GM12878 (cell line): ENCODE measurements around the gene APOM. TPM values are rescaled to one million over a fixed set of nuclear protein-coding genes. Genes with fewer than 3 reads are reported as not detected.
A peak's percentile ranks its signal among the peaks of the same experiment; 100 is the strongest.

ENCODE experiments used
- ATAC-seq: fragments of 200-7000 bp; cut with Tn5 transposase; 3 replicates; pipeline ENCODE4 v1.9.1; 2020; ENCODE audit warnings: mild to moderate bottlenecking, moderate library complexity
- BruUV-seq: library from RNA; stranded (reverse); fragments of 400-500 nt; replicated peaks from 2 replicates; lab custom pipeline; 2021; lab: Mats Ljungman, UMichigan
- CTCF ChIA-PET: fragments of 300-600 bp; sonication (Branson Sonifier 250); formaldehyde crosslinking; extraction: SDS; loops from one replicate; lab custom pipeline; 2021; ENCODE audit warnings: inconsistent platforms; lab: Yijun Ruan, JAX
- POLR2A ChIA-PET: fragments of 350-600 bp; formaldehyde crosslinking; extraction: SDS; loops from one replicate; lab custom pipeline; 2021; ENCODE audit warnings: inconsistent platforms; lab: Charles Lee
- RAD21 ChIA-PET: fragments of 300-600 bp; sonication (Branson Sonifier 250); formaldehyde crosslinking; loops from one replicate; lab custom pipeline; 2023; ENCODE audit warnings: antibody characterized with exemption; ENCODE audit not compliant: unreplicated experiment; lab: Charles Lee
- SMC1A ChIA-PET: fragments of 300-600 bp; sonication (Branson Sonifier 250); formaldehyde crosslinking; loops from one replicate; lab custom pipeline; 2023; ENCODE audit not compliant: unreplicated experiment, uncharacterized antibody; lab: Charles Lee
- DNase-seq: peaks from one replicate; pipeline ENCODE4 v3.0.0-alpha.2; 2011; ENCODE audit warnings: low read depth, low spot score
- FAIRE-seq: peaks from 3 replicates; lab custom pipeline; 2011; peaks lifted over from hg19 to GRCh38; lab: Jason Lieb, UNC
- H2AFZ ChIP-seq: 2 replicates; pipeline ENCODE4 v1.6.0; 2011; ENCODE audit warnings: low read depth, low read length, control low read depth; ENCODE audit not compliant: control insufficient read depth
- H3K27ac ChIP-seq: 2 replicates; pipeline ENCODE4 v1.5.1; 2011; ENCODE audit warnings: control low read depth; ENCODE audit not compliant: control insufficient read depth, insufficient read depth
- H3K27me3 ChIP-seq, 2 experiments: replicated peaks in 1 of 2; 2 replicates each; pipeline versions ENCODE4 v1.6.0 to v1.6.1; 2011; ENCODE audit warnings: low read length in 1 of 2; ENCODE audit not compliant: control insufficient read depth in 2 of 2, insufficient read depth in 2 of 2
- H3K36me3 ChIP-seq, 2 experiments: 2 replicates each; pipeline ENCODE4 v1.5.1; 2011; ENCODE audit warnings: low read length in 1 of 2; ENCODE audit not compliant: control insufficient read depth in 2 of 2, insufficient read depth in 2 of 2
- H3K4me1 ChIP-seq: 2 replicates; pipeline ENCODE4 v1.6.1; 2011; ENCODE audit warnings: mild to moderate bottlenecking, low read length, moderate library complexity, mixed read lengths; ENCODE audit not compliant: control insufficient read depth, insufficient read depth
- H3K4me2 ChIP-seq: 2 replicates; pipeline ENCODE4 v1.6.0; 2011; ENCODE audit warnings: control low read depth; ENCODE audit not compliant: control insufficient read depth, insufficient read depth
- H3K4me3 ChIP-seq: fragments of 200-600 bp; sonication (generic); 2 replicates; pipeline ENCODE4 v1.5.1; 2016
- H3K79me2 ChIP-seq: 2 replicates; pipeline ENCODE4 v1.6.0; 2011; ENCODE audit warnings: low read length; ENCODE audit not compliant: control insufficient read depth, insufficient read depth
- H3K9ac ChIP-seq: 2 replicates; pipeline ENCODE4 v1.8.0; 2011; ENCODE audit warnings: low read length, control low read depth, mixed read lengths; ENCODE audit not compliant: control insufficient read depth, insufficient read depth
- H3K9me3 ChIP-seq: replicated peaks from 3 replicates; pipeline ENCODE4 v1.5.1; 2011; ENCODE audit warnings: mild to moderate bottlenecking, low read length; ENCODE audit not compliant: control insufficient read depth, insufficient read depth
- H4K20me1 ChIP-seq: 2 replicates; pipeline ENCODE4 v1.6.0; 2011; ENCODE audit not compliant: control insufficient read depth, insufficient read depth
- BACH1 ChIP-seq: fragments of 450-650 bp; IDR thresholded peaks from 2 replicates; pipeline ENCODE4 v1.6.1; 2017; ENCODE audit warnings: mild to moderate bottlenecking, borderline replicate concordance
- BCLAF1 ChIP-seq: fragments of 450-650 bp; IDR thresholded peaks from 2 replicates; pipeline ENCODE4 v1.6.1; 2017; ENCODE audit warnings: antibody characterized with exemption, mild to moderate bottlenecking, moderate library complexity
- CEBPB ChIP-seq, 2 experiments: fragments of 150-350 bp in 1 of 2; IDR thresholded peaks; 2 replicates each; pipeline ENCODE4 v1.6.1; 2012 to 2014; ENCODE audit warnings: low read depth in 2 of 2, low read length in 2 of 2, borderline replicate concordance in 1 of 2, inconsistent platforms in 1 of 2
- IRF4 ChIP-seq: IDR thresholded peaks from 2 replicates; pipeline ENCODE4 v1.6.1; 2011; ENCODE audit warnings: low read depth, low read length
- KAT2A ChIP-seq: conservative IDR thresholded peaks from 2 replicates; pipeline ENCODE4 v1.6.1; 2011; ENCODE audit warnings: low read depth, low read length; ENCODE audit not compliant: control insufficient read depth
- KLF5 ChIP-seq: fragments of 450-650 bp; IDR thresholded peaks from 2 replicates; pipeline ENCODE4 v1.6.1; 2014; ENCODE audit warnings: mild to moderate bottlenecking; ENCODE audit not compliant: partially characterized antibody
- NR2F1 ChIP-seq: fragments of 450-650 bp; conservative IDR thresholded peaks from 2 replicates; pipeline ENCODE4 v1.6.1; 2017; ENCODE audit warnings: mild to moderate bottlenecking
- SMAD1 ChIP-seq: fragments of 450-650 bp; IDR thresholded peaks from 2 replicates; pipeline ENCODE4 v1.6.1; 2018; ENCODE audit warnings: mild to moderate bottlenecking, low read depth; ENCODE audit not compliant: partially characterized antibody
- SREBF2 ChIP-seq: IDR thresholded peaks from 2 replicates; pipeline ENCODE4 v1.6.1; 2012; ENCODE audit warnings: mild to moderate bottlenecking, low read length
- TCF3 ChIP-seq: IDR thresholded peaks from 2 replicates; pipeline ENCODE4 v1.6.1; 2012; ENCODE audit warnings: low read depth, mild to moderate bottlenecking, low read length, borderline replicate concordance; ENCODE audit not compliant: insufficient read depth
- ZNF24 ChIP-seq: fragments of 450-650 bp; IDR thresholded peaks from 2 replicates; pipeline ENCODE4 v1.6.1; 2017; ENCODE audit warnings: antibody characterized with exemption, mild to moderate bottlenecking
- WGBS: methylation state at CpG from one replicate; pipeline ENCODE4 v1.1.6; 2016; ENCODE audit warnings: low lambda C conversion rate; ENCODE audit not compliant: insufficient replicate concordance, insufficient coverage; ENCODE audit errors: missing lambda C conversion rate; 5-methylcytosine and 5-hydroxymethylcytosine counted together
- in situ Hi-C: fragments of 300-500 bp; cut with MboI; formaldehyde crosslinking; loops from 9 replicates; pipeline ENCODE4 v1.14.3; 2018; ENCODE audit warnings: mixed read lengths
- intact Hi-C: fragments of 100-400 bp; cut with micrococcal nuclease; formaldehyde crosslinking; loops from one replicate; pipeline ENCODE4 v1.14.2; 2022; ENCODE audit not compliant: unreplicated experiment
- polyA plus RNA-seq, 11 experiments: library from polyadenylated mRNA; depleted of rRNA in 4 of 11; unstranded in 6 of 11; stranded (reverse) in 5 of 11; fragments of >200 nt; fragmentation: Nextera tagmentation in 4 of 11; fragmentation: Illumina TruSeq in 1 of 11; extraction: Ambion mirVana in 4 of 11; extraction: Trizol in 1 of 11; gene quantifications; 1 replicate in 1 of 11; 2 replicates in 10 of 11; pipeline versions ENCODE4 v1.2.1 to v1.2.3, GENCODE V29; 2011 to 2016; ENCODE audit warnings: inconsistent platforms in 2 of 11, missing spikeins in 2 of 11, low read depth in 1 of 11
- total RNA-seq, 4 experiments: library from RNA; depleted of rRNA in 3 of 4; stranded (reverse); fragments of >200 nt in 3 of 4; fragmentation: Illumina TruSeq in 1 of 4; extraction: Trizol in 1 of 4; gene quantifications; 2 replicates each; pipeline versions ENCODE4 v1.2.1 to v1.2.3, GENCODE V29; 2013 to 2021
- TF ChIP-seq, protein P1 (sequence below): fragments of 450-650 bp; IDR thresholded peaks from 2 replicates; pipeline ENCODE4 v1.6.1; 2017; ENCODE audit warnings: low read depth, mild to moderate bottlenecking, moderate library complexity
- TF ChIP-seq, protein P2 (sequence below): fragments of 450-650 bp; IDR thresholded peaks from 2 replicates; pipeline ENCODE4 v1.6.1; 2017; ENCODE audit warnings: borderline replicate concordance
- TF ChIP-seq, protein P3 (sequence below): fragments of 450-650 bp; IDR thresholded peaks from 2 replicates; pipeline ENCODE4 v1.6.1; 2016; ENCODE audit warnings: mild to moderate bottlenecking

APOM gene
- total and polyA plus RNA-seq, 10 of the 15 experiments (the other 5 are each of a cell fraction or from before 2014, with no cell fraction given): 4.0 to 14.1 (median 7.1) TPM

DNA sequence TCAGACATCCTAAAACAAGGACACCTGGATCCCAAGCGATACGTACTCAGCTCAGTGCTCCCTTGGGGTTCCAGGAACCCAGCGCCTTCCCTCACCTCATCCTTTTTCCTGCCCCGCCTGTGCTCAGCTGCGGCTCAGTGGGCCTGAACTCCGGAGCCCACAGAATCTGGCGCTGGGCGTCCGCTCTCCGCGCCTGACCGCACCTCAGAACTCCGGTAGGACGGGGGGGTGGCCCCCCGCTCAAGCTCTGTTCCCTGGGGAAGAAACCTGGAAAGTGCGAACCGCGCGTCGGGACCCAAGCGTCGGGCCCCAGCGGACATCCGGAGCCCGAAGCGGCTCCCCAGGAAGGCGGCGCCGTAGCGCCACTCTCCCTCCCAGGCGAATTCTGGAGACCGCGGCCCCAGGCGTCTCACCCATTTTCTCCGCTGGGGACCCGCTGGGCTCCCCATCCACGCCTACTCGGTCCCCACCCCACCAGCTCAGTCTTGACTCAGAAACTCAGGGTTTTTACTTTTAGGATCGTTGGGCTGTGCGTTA is 25.5 kb downstream of the APOM start (continued):
- TF ChIP-seq TCF3 (no peak), KAT2A (no peak), ZNF24 (0 out of 2 replicates have a peak, but pooled peaks have one; percentile 8)
- TF ChIP-seq, protein P1, sequence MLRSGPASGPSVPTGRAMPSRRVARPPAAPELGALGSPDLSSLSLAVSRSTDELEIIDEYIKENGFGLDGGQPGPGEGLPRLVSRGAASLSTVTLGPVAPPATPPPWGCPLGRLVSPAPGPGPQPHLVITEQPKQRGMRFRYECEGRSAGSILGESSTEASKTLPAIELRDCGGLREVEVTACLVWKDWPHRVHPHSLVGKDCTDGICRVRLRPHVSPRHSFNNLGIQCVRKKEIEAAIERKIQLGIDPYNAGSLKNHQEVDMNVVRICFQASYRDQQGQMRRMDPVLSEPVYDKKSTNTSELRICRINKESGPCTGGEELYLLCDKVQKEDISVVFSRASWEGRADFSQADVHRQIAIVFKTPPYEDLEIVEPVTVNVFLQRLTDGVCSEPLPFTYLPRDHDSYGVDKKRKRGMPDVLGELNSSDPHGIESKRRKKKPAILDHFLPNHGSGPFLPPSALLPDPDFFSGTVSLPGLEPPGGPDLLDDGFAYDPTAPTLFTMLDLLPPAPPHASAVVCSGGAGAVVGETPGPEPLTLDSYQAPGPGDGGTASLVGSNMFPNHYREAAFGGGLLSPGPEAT: peak; percentile 64
- TF ChIP-seq, protein P2, sequence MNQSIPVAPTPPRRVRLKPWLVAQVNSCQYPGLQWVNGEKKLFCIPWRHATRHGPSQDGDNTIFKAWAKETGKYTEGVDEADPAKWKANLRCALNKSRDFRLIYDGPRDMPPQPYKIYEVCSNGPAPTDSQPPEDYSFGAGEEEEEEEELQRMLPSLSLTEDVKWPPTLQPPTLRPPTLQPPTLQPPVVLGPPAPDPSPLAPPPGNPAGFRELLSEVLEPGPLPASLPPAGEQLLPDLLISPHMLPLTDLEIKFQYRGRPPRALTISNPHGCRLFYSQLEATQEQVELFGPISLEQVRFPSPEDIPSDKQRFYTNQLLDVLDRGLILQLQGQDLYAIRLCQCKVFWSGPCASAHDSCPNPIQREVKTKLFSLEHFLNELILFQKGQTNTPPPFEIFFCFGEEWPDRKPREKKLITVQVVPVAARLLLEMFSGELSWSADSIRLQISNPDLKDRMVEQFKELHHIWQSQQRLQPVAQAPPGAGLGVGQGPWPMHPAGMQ: no peak

DNA sequence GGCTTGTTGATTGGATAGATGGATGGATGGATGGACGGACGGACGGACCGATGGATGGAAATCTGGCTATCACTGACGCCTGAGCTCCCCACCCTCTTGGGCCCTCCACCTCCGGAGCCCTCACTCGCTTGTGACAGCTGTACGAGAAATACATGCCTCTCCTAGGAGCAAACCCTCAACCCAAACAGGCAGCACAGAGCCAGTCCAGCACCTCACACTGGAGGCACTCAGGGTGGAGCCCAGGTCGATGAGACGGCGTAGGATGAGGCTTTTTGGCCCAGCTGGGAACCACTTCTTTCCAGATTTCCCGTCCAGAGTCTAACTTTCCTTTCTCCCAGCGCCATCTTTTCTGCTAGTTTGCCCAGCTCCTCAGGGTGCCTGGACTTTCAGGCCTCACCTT is 27.9 kb downstream of the APOM start:
- Histone ChIP-seq H3K4me2 (no peak overlapping the region), H3K4me3 (no peak overlapping the region), H3K9ac (no peak overlapping the region), H3K27ac (no peak overlapping the region), H3K79me2 (no peaks in the 10 kb centered on the region), H4K20me1 (no peaks in the 10 kb centered on the region), H3K4me1 (peaks cover 3% of the 10 kb centered on the region; the same call in 1 of the 2 replicates), H2AFZ (no peak overlapping the region), H3K36me3 (peaks cover 4 to 13% of the 10 kb centered on the region in 2 experiments; a peak in 3 of 4 replicates), H3K27me3 (no peaks in the 10 kb centered on the region), H3K9me3 (no peaks in the 10 kb centered on the region)
- FAIRE-seq (no peak), ATAC-seq (no peak), DNase-seq (no peak)
- ChIA-PET SMC1A (interaction anchor here (1.4 kb wide), 1 partner anchor 129 kb away, joined by 3 read pairs; no protein-coding TSS in a partner anchor), RAD21 (no interaction called here), CTCF (interaction anchor here (0.7 kb wide), 1 partner anchor 86 kb away, joined by 3 read pairs; no protein-coding TSS in a partner anchor), POLR2A (no interaction called here)
- BruUV-seq: no TSS peak
- intact Hi-C loops: loop anchor here (5.0 kb wide), 1 partner anchor 49 kb away; no protein-coding TSS in a partner anchor
- in situ Hi-C loops: no loop called here
- 98% methylated on average over 13 of the region's 13 CpGs for WGBS
- no peak for TF ChIP-seq TCF3
- no peak for TF ChIP-seq CEBPB (IDR thresholded peaks at IDR 0.05; ENCODE audit: borderline replicate concordance in 1 of 2, low read depth in 2 of 2, low read length in 2 of 2)
- TF ChIP-seq KLF5: no peak
- TF ChIP-seq SREBF2: no peak
- no peak for TF ChIP-seq BCLAF1
- no peak for TF ChIP-seq NR2F1
- TF ChIP-seq IRF4: no peak
- TF ChIP-seq BACH1: no peak
- TF ChIP-seq, protein P3, sequence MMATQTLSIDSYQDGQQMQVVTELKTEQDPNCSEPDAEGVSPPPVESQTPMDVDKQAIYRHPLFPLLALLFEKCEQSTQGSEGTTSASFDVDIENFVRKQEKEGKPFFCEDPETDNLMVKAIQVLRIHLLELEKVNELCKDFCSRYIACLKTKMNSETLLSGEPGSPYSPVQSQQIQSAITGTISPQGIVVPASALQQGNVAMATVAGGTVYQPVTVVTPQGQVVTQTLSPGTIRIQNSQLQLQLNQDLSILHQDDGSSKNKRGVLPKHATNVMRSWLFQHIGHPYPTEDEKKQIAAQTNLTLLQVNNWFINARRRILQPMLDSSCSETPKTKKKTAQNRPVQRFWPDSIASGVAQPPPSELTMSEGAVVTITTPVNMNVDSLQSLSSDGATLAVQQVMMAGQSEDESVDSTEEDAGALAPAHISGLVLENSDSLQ: no peak
- no peak for TF ChIP-seq SMAD1
